GM19467 (cell line): ENCODE data around the gene NOMO2.
"Not testable (repeated sequence)": the region's sequence is repeated elsewhere in the genome, so short reads cannot be mapped to it uniquely, and the experiment has no call there.

Experiments used
- ATAC-seq: cut with Tn5 transposase; IDR thresholded peaks from one replicate; pipeline ENCODE4 v1.9.1; 2021; ENCODE audit warnings: mild to moderate bottlenecking, moderate library complexity; ENCODE audit not compliant: unreplicated experiment

The NOMO2 gene

DNA sequence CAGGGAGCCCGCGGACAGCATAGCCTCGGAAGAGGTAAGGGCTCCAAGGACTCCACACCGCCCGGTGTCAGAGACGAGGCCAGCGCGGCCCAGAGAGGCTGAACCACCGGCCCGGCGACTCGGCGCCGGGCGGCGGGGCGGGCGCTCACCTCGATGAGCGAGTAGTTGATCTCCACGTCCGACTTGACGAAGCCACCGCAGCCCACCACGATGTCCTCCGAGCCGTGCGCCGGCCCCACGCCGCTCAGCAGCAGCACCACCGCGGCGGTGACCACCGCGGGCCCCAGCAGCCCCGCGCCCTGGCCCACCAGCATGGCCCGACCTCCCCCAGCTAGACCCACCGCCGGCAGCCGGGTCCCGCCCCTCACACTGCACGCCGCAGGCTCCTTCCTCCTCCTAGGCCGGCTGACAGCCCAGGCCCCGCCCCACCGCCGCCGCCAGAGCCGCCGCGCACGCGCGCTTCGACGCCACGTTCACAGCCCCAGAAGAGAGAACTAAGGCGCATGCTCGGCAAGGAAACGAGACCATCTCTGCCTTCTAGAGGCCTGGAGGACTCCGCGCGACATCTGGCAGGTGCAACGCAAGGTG is at the start of gene NOMO2:
Gene NOMO2, minus strand, starts transcription at position 371 of the 588 bp plus-strand sequence. Its CDS starts 57 bp downstream, at position 314.
- ATAC-seq, result peak; percentile 94

- not testable (repeated sequence) for ATAC-seq
These were observed 48.4 kb upstream of the NOMO2 start for GRCh38 chr16:18610147-18610803.

- not testable (repeated sequence) for ATAC-seq
These were observed 46.4 kb upstream of the NOMO2 start for GRCh38 chr16:18608271-18608670.

- not testable (repeated sequence) for ATAC-seq
These were observed 41.8 kb upstream of the NOMO2 start for GRCh38 chr16:18603572-18604246.

- ATAC-seq, result not testable (repeated sequence)
These were observed 36.7 kb upstream of the NOMO2 start for GRCh38 chr16:18598582-18598981.

- not testable (repeated sequence) for ATAC-seq
These were observed 35.8 kb upstream of the NOMO2 start for GRCh38 chr16:18597734-18598133.

DNA sequence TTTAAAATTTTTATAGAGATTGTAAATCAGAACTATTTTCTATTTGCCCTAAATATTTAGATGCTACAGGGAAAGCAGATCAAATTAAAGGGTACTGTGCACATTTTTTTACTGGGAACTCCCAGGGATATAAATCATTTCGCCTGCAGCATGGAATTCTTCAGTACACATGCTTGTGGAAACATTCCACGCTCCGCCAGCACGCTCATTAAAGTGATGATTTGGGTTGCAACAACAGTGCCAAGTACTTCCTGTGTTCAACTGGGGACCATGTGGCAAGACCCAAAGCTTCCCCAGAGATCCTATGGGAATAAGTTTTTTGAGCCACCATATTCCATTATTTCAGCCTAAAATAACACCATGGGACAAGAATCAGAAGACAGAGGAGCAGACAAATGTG is 35.4 kb upstream of the NOMO2 start:
- not testable (repeated sequence) for ATAC-seq

GRCh38 chr16:18595796-18596195 is 33.9 kb upstream of the NOMO2 start:
- not testable (repeated sequence) for ATAC-seq

- ATAC-seq, result not testable (repeated sequence)
These were observed 33.0 kb upstream of the NOMO2 start for GRCh38 chr16:18594880-18595279.

GRCh38 chr16:18593904-18594303 is 32.0 kb upstream of the NOMO2 start:
- ATAC-seq, result not testable (repeated sequence)

DNA sequence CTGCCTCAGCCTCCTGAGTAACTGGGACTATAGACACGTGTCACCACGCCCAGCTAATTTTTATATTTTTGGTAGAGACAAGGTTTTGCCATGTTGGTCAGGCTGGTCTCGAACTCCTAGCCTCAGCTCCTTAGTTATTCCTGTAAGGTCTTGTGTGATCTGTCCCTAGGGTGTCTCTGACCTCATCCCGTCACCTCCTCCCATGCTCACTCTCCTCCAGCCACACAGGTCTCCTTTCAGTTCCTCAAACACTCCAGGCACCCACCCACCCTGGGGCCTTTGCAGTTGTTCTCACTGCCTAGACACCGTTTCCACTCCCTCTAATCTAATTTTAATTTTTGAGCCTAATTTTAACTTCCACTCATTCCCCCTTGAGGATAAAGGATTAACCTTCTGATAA is 31.1 kb upstream of the NOMO2 start:
- not testable (repeated sequence) for ATAC-seq

DNA sequence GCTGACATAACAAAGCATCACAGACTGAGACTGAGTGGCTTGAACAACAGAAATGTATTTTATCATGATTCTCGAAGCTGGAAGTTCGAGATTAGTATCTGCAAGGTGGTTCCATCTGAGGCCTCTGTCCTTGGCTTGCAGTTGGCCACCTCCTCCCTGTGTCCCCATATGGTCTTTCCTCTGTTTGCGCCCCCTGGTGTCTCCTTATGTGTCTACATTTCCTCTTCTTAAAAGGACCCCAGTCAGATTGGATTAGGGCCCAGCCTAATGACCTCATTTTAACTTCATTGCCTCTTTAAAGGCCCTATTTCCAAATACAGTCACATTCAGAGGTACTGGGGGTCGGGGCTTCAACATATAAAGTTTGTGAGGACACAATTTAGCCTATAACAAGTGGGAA is 30.0 kb upstream of the NOMO2 start:
- not testable (repeated sequence) for ATAC-seq

GRCh38 chr16:18591441-18591840 is 29.5 kb upstream of the NOMO2 start:
- ATAC-seq, result not testable (repeated sequence)

- ATAC-seq, result not testable (repeated sequence)
These were observed 27.9 kb upstream of the NOMO2 start for GRCh38 chr16:18589806-18590205.

DNA sequence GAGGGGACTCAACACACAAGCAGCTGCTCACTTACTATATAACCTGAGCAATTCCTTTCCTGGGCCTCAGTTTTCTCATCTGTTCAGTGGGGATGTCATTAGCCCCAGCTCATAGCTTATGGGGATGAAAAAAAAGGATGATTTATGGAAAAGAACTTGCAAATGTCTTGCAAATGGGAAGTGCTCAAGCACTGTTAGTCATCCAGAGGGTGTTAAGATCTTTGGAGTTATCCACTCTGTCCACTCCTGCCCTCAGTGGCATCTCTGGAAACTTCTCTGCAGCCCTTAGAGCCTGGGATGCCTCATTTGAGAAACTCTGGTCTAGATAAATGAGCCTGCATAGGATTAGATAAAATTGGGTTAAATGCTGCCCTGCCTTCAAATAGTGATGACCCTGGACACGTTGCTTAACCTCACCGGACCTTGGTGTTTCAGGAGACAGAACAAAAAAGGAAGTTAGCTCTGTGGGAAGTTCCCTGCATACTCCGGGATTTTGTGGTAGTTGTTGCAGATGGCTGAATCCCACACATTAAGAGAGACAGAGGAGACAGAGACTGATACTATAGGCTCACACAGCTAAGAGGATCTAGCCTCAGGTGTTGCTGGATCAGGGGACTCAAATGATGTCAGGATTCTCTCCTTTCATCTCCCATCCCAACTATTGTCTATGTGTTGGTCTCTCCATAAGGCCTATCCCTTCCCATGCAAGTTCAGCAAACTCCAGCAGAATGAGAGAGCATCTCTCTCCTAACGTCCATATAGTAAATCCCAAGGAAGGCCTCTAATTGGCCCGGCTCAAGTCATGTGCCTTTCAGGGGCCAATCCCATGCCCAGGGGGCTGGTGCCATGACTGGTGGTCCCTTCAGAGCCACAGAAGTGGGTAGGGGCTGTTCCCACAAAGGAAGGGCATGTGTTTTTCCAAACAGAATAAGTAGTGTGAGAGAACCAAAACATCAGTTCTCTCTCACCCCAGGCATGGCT is 25.0 kb upstream of the NOMO2 start:
- ATAC-seq, result not testable (repeated sequence)

DNA sequence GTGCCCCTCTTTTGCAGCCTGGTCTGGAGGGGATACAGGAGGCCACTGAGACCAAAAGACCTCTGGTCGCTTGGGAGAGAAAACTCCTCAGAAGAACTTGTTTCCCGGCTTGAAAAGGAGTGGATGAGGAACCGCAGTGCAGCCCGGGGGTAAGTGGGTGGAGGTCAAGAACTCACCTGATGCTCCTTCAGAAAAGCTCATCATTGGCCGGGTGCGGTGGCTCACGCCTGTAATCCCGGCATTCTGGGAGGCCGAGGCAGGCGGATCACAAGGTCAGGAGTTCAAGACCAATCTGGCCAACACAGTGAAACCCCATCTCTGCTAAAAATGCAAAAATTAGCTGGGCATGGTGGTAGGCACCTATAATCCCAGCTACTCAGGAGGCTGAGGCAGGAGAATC is 23.9 kb upstream of the NOMO2 start:
- ATAC-seq, result not testable (repeated sequence)

DNA sequence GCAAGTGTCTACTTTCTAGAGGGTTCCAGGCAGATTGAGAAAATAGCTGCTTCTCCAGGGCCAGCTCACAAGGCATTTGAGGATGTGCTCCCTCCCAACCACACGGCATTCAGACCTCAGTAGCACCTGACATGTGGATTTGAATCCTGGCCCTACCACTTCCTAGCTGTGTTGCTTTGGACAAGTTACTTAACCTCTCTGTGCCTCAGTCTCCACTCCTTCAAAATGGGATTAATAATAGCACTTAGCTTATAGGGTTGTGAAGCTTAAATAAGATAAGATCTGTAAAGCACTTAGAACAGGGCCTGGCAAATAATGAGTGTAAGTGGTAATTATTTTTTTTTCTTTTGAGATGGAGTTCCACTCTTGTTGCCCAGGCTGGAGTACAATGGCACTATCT is 21.0 kb upstream of the NOMO2 start:
- no peak for ATAC-seq

DNA sequence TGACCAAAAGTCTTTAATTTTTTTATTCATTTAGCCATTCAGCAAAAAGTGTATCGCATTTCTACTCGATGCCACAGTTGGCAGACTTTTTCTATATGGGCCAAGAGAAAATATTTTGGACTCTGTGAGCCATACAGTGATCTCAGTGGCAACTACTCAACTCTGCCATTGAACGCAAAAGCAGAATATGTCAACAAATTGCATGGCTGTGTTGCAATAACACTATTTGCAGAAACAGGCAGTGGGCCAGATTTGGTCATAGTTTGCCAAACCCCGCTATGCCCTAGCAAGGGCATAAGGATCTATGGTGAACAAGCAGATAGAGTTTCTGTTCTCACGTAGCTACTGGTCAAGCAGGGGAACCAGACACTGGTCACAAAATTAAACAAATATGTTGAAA is 18.5 kb upstream of the NOMO2 start:
- ATAC-seq, result not testable (repeated sequence)

- ATAC-seq, result not testable (repeated sequence)
These were observed 17.4 kb upstream of the NOMO2 start for GRCh38 chr16:18579261-18579660.

GRCh38 chr16:18577942-18578341 is 16.0 kb upstream of the NOMO2 start:
- not testable (repeated sequence) for ATAC-seq

DNA sequence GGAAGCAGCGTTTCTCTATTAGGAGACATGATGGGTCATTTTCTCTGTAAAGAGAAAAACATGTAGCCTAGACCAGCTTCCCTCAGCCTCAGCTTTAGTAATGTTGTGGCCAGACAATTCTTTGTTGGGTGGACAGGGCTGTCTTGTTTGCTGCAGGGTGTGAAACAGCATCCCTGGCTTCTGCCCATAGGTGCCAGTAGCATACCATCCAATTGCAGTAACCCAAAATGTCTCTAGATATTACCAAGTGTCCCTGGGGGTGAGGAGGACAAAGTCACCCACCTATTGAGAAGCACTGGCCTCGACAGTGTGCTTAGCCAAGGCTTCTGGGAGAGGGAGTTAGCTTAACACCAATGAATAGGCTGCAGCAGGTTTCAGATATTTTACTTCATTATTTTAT is 14.0 kb upstream of the NOMO2 start:
- ATAC-seq, result not testable (repeated sequence)
